GM08714 (cell line): Measurements from ENCODE around the gene RGS11.

Experiments
- H3K4me3 ChIP-seq: fragments of 200-500 bp; sonication (Bioruptor generic); 2 replicates; pipeline ENCODE4 v1.5.1; 2014; ENCODE audit warnings: mild to moderate bottlenecking, low read length, inconsistent platforms
- ZNF274 ChIP-seq: IDR thresholded peaks from 2 replicates; pipeline ENCODE4 v1.6.1; 2012; ENCODE audit warnings: mild to moderate bottlenecking, low read depth, low read length

The RGS11 gene

GRCh38 chr16:275786-276232 is at the start of gene RGS11:
RGS11 (minus strand) TSS chr16:275944; CDS start chr16:275911, 33 bp downstream.
- no peak for TF ChIP-seq ZNF274
- no peak within 1 kb of the TSS for H3K4me3 ChIP-seq

DNA sequence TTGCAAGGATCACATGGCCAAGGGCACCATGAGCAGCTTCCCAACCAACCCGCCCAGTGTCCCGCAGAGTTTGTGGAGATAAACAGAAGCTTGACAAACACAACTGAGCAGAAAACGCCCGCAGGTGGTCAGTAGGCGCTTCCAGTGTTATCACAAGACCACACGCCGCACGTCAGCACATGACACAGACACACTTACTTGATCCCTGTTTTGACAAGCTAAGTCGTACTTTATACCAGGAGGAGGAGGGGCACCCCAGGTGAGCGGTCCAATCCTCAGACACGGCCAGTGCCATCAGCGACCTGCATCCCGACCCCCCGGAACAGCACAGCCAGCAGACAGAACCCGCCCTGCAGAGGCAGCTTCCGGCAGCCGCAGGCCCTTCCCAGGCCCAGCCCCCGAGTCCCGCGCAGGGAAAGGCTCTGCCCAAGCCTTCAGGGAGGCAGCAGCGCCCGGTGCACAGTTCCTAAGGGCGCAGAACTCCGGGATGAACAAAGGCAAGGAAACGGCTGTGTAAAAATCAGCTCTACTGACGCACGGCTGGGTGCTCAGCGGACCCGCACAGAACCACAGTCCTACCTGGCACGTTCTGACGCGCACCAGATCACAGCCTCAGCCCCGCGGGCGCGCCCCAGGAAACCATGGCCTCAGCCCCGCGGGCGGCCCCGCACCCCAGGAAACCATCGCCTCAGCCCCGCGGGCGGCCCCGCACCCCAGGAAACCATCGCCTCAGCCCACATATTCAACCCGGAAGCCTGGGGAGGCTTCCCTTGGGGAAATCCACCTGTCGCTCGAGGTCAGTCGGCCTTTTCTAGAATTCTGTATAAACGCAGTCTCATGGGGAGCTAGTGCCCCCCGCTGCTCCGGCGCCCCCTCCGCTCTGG is 48.9 kb upstream of the RGS11 start:
- H3K4me3 ChIP-seq = peak overlapping the region; percentile 40; the same call in 1 of the 2 replicates
- no peak for TF ChIP-seq ZNF274

- TF ChIP-seq ZNF274 = no peak
- no peak overlapping the region; the same call in 1 of the 2 replicates for H3K4me3 ChIP-seq
Observed at GRCh38 chr16:324201-324450, 48.4 kb upstream of the RGS11 start.

- no peak overlapping the region for H3K4me3 ChIP-seq
- TF ChIP-seq ZNF274 = no peak
Observed at GRCh38 chr16:322476-323143, 46.9 kb upstream of the RGS11 start.

- H3K4me3 ChIP-seq = no peak overlapping the region
- TF ChIP-seq ZNF274 = no peak
Observed at GRCh38 chr16:321532-321931, 45.8 kb upstream of the RGS11 start.

DNA sequence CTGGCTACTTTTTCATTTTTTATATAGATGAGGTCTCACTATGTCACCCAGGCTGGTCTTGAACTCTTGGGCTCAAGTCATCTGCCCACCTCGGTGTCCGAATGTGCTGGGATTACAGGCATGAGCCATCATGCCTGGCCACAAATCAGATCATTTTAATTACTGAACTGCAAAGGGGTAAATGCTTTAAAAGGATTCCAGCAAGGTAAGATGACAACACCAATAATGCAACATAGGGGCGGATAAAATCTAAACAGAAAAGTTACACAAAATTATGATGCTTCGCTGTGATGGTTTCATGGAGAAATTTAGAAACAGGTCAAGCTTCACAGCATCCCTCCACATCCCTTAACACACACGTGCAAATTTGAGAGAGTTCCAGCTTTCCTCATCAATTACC is 44.5 kb upstream of the RGS11 start:
- no peak for TF ChIP-seq ZNF274
- H3K4me3 ChIP-seq = no peak overlapping the region

- TF ChIP-seq ZNF274 = no peak
Observed at GRCh38 chr16:318628-319027, 42.9 kb upstream of the RGS11 start.

GRCh38 chr16:317583-317982 is 41.8 kb upstream of the RGS11 start:
- H3K4me3 ChIP-seq = no peak overlapping the region
- TF ChIP-seq ZNF274 = no peak

More at GRCh38 chr16:318628-319027, 42.9 kb upstream of the RGS11 start:
- H3K4me3 ChIP-seq = no peak overlapping the region

- no peak overlapping the region for H3K4me3 ChIP-seq
- TF ChIP-seq ZNF274 = no peak
Observed at GRCh38 chr16:316741-317464, 41.2 kb upstream of the RGS11 start.

- no peak for TF ChIP-seq ZNF274
Observed at GRCh38 chr16:314795-315299, 39.1 kb upstream of the RGS11 start.

DNA sequence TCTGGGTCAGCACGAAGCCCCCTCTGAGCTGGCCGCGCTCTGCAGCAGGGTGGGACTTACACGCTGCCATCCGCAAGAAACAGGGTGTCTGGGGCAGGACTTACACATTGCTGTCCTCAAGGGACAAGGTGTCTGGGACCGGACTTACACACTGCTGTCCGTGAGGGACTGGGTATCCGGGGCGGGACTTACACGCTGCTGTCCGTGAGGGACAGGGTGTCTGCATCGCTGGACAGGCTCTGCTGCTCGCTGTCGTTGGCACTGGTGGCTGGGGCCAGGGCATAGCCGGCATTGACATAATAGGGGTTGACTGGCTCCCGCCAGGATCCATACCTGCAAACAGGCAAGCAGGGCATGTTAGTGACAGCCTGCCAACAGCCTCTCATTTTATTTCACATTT is 38.6 kb upstream of the RGS11 start:
- no peak overlapping the region for H3K4me3 ChIP-seq
- TF ChIP-seq ZNF274 = no peak

More at GRCh38 chr16:314795-315299, 39.1 kb upstream of the RGS11 start:
- H3K4me3 ChIP-seq = no peak overlapping the region

GRCh38 chr16:311725-312124 is 36.0 kb upstream of the RGS11 start:
- no peak for TF ChIP-seq ZNF274
- no peak overlapping the region for H3K4me3 ChIP-seq

- no peak overlapping the region for H3K4me3 ChIP-seq
- no peak for TF ChIP-seq ZNF274
Observed at GRCh38 chr16:309476-309875, 33.7 kb upstream of the RGS11 start.

- H3K4me3 ChIP-seq = no peak overlapping the region
- no peak for TF ChIP-seq ZNF274
Observed at GRCh38 chr16:307691-308312, 32.1 kb upstream of the RGS11 start.
